ENCODE data around the gene SUPT20H. TPM values are rescaled to one million over a fixed set of nuclear protein-coding genes. Genes with fewer than 3 reads are reported as not detected.

Gene SUPT20H
- total RNA-seq, 6 experiments from 2014 or later, result 14.0 to 18.1 (median 16.1) TPM

DNA sequence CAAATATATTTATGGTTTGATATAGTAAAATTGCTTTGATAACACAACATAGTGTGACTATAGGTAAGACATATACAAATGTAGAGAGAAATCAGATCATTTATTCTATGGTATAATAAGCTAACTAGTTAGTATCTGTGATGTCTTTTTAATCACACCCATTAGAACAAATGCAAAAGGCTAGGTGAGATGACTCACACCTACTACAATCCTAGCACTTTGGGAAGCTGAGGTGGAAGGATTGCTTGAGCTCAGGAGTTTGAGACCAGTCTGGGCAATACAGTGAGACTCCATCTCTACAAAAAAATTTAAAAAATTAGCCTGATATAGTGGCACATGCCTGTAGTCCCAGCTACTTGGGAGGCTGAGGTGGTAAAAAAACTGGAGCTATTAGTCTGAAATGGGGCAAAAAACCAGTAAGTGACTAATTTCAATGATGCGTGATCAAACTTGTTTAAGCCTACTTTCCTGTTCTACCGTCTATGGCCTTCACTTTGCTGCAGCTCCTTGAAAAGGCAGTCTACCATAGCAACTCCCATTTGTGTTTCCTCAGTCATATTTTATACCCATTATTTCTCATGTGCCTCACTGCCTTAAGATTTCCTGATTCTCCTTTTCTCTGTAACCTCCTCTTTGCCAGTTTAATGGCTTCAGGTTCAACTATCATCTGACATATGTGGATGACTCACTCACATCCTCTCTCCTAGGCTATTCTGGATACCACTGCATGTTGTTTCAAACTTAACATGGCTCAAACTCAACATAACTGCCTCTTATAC lies 72.8 kb downstream of the SUPT20H start:
- H3K27me3 ChIP-seq, result no peaks in the 10 kb centered on the region
- 89% methylated on average over 2 of the region's 2 CpGs for WGBS (ENCODE audit: insufficient coverage, low coverage, low lambda C conversion rate, missing lambda C conversion rate)
- H3K9me3 ChIP-seq, result no peaks in the 10 kb centered on the region
- TF ChIP-seq, protein P1, sequence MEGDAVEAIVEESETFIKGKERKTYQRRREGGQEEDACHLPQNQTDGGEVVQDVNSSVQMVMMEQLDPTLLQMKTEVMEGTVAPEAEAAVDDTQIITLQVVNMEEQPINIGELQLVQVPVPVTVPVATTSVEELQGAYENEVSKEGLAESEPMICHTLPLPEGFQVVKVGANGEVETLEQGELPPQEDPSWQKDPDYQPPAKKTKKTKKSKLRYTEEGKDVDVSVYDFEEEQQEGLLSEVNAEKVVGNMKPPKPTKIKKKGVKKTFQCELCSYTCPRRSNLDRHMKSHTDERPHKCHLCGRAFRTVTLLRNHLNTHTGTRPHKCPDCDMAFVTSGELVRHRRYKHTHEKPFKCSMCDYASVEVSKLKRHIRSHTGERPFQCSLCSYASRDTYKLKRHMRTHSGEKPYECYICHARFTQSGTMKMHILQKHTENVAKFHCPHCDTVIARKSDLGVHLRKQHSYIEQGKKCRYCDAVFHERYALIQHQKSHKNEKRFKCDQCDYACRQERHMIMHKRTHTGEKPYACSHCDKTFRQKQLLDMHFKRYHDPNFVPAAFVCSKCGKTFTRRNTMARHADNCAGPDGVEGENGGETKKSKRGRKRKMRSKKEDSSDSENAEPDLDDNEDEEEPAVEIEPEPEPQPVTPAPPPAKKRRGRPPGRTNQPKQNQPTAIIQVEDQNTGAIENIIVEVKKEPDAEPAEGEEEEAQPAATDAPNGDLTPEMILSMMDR (IDR thresholded peaks at IDR 0.05), result no peak
- TF ChIP-seq POLR2A (IDR thresholded peaks at IDR 0.05), result no peak
- intact Hi-C loops (cut with DNase I), result loop anchor here in 1 of 2 donors (10.0 kb wide), 1 partner anchor 132 kb away; no protein-coding TSS in a partner anchor
- H3K4me1 ChIP-seq, result no peaks in the 10 kb centered on the region
- ATAC-seq (no peak), DNase-seq (no peak)
- H3K27ac ChIP-seq, result no peak overlapping the region
- no peak overlapping the region for H3K4me3 ChIP-seq
- H3K36me3 ChIP-seq, result peaks cover 0 to 84% (median 26%) of the 10 kb centered on the region in 4 donors

DNA sequence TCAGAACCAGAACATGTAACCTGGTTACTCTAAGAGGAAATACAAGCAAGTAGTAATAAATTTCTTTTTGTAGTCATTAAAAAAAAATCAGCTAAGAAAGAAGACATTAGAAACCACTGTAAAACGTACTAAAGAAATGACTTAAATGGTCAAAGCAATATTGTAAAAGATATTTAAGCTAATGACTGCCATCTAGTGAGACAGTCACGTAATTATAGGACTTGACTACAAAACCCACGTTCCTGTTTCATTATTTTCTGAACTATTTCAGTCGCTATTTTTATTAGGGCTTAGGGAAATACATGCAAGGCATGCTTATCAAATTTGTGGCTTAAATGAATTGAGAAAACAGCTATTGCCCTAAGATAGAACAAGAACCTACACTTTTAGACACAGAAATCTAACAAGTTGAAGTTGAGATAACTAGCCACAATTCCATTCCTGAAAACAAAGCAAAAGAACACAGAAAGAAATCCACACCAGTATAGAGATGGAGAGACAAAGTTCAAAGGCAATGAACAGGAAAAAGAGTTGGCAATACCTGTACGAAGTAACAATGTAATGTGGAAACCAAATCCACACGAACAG lies 78.2 kb downstream of the SUPT20H start:
- ATAC-seq, result peak; percentile 32 to 66 (median 48)
- intact Hi-C loops (cut with DNase I), result loop anchor here in 1 of 2 donors (10.0 kb wide), 1 partner anchor 126 kb away; no protein-coding TSS in a partner anchor

DNA sequence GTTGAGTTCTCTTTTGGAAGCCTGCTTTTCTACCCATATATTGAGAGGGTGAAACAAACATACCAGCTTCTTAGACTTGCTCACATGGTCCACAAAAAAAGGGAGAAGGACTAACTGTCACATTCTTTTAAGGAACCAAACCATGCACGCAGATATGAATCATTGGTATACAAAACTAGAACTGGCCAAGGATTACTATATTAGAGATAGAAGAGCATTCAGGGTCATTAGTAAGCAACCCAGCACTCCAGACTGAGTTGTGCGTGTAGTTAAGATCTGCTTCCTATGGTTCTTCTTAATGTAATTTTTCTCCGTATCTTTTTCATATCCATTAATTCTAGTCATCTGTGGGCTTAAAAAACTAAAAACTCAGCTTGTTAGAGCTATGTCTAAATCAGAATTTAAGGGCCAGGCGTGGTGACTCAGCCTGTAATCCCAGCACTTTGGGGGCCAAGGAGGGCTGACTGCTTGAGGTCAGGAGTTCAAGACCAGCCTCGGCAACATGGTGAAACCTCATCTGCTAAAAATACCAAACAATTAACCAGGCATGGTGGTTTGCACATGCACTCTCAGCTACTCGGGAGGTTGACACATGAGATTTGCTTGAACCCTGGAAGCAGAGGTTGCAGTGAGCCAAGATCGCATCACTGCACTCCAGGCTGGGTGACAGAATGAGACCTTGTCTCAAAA lies 80.0 kb downstream of the SUPT20H start:
- peaks cover 0 to 23% (median 9%) of the 10 kb centered on the region in 4 donors for H3K36me3 ChIP-seq
- no peak overlapping the region for H3K4me3 ChIP-seq
- TF ChIP-seq, protein P1 (IDR thresholded peaks at IDR 0.05), result no peak
- no peak for TF ChIP-seq POLR2A (IDR thresholded peaks at IDR 0.05)
- H3K27ac ChIP-seq, result no peak overlapping the region
- intact Hi-C loops (cut with DNase I), result loop anchor here in 1 of 2 donors (10.0 kb wide), 1 partner anchor 125 kb away; no protein-coding TSS in a partner anchor
- H3K4me1 ChIP-seq, result no peaks in the 10 kb centered on the region
- no peaks in the 10 kb centered on the region for H3K27me3 ChIP-seq
- ATAC-seq, result no peak
- DNase-seq, result no peak
- H3K9me3 ChIP-seq, result no peaks in the 10 kb centered on the region
- WGBS (ENCODE audit: insufficient coverage, low coverage, low lambda C conversion rate, missing lambda C conversion rate), result 88% methylated on average over 7 of the region's 7 CpGs

More for the DNA sequence above, 78.2 kb downstream of the SUPT20H start:
- no peaks in the 10 kb centered on the region for H3K4me1 ChIP-seq
- peaks cover 0 to 36% (median 15%) of the 10 kb centered on the region in 4 donors for H3K36me3 ChIP-seq
- WGBS (ENCODE audit: insufficient coverage, low coverage, low lambda C conversion rate, missing lambda C conversion rate), result 27% methylated on average over 6 of the region's 6 CpGs
- H3K4me3 ChIP-seq, result no peak overlapping the region
- DNase-seq, result no peak
- H3K27ac ChIP-seq, result no peak overlapping the region
- H3K27me3 ChIP-seq, result no peaks in the 10 kb centered on the region
- no peak for TF ChIP-seq POLR2A (IDR thresholded peaks at IDR 0.05)
- TF ChIP-seq, protein P1 (IDR thresholded peaks at IDR 0.05), result peak; percentile 43 to 55 (median 48)
- no peaks in the 10 kb centered on the region for H3K9me3 ChIP-seq

DNA sequence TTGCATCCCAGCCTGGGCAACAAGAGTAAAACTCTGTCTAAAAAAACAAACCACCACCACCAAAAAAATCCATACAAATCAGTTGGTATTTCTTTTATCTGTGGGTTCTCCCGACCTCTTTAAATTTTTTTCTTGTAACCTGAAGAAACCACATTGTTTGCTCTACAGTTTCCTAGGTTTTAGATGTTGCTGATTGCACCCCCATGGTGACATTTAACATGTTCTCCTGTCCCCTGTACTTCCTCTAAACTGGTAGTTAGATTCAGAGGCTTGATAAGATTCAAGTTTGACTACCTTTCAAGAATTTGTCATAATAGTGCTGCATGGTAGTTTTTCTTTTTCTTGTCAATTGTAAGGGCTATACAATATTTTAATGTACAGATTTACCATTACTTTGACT lies 84.3 kb downstream of the SUPT20H start:
- H3K36me3 ChIP-seq, result peaks cover 0 to 17% (median 7%) of the 10 kb centered on the region in 4 donors
- intact Hi-C loops (cut with DNase I), result no loop called here
- no peak for ATAC-seq
- H3K4me3 ChIP-seq, result no peak overlapping the region
- H3K9me3 ChIP-seq, result no peaks in the 10 kb centered on the region
- 89% methylated on average over 1 of the region's 1 CpG for WGBS (ENCODE audit: insufficient coverage, low coverage, low lambda C conversion rate, missing lambda C conversion rate)
- DNase-seq, result no peak
- H3K27me3 ChIP-seq, result no peaks in the 10 kb centered on the region
- H3K4me1 ChIP-seq, result no peaks in the 10 kb centered on the region
- TF ChIP-seq POLR2A (IDR thresholded peaks at IDR 0.05), result no peak
- TF ChIP-seq, protein P1 (IDR thresholded peaks at IDR 0.05), result no peak
- H3K27ac ChIP-seq, result no peak overlapping the region
